ENCODE results near the gene HABP2. TPM values are rescaled to one million over a fixed set of nuclear protein-coding genes. Genes with fewer than 3 reads are reported as not detected.
A peak's percentile ranks its signal among the peaks of the same experiment; 100 is the strongest.

The HABP2 gene
- total RNA-seq, 1 experiment from 2014 or later, result not detected

DNA sequence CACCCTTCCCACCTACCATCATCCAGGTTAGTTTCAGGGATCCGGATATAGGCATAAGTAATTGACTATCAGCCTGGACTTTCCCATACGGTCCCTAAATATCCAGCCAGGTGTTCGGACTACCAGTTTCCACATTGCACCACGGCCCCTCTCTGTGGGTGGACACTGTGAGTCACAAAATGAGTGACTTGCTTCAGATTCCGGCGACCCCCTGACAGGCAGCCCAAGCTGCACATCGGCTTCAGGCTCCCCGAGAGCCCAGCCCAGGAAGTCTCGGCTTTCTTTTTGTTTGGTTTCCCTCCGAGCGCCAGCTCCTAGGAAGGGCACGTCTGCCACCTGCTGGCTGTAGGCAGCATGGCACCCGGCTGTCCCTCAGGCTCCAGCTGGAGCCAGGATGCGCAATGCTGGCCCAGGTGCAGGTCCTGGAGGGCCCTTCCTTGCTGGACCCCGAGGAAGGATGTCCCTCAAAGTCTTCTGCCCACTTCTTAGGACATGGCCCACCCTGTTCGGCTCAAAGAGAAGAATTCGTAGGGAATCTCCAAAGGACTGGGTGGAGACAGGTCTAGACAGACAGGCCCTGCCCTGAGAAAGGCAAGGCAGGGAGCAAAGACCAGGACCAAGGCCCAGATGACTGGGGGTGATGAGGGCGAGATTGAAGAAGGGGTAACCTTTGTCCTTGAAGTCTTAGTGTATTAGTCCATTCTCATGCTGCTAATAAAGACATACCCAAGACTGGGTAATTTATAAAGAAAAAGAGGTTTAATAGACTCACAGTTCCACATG is 10.6 kb downstream of the HABP2 start:
- H3F3A ChIP-seq (ENCODE audit: low read length, unreplicated experiment), result no peaks in the 10 kb centered on the region
- no peaks in the 10 kb centered on the region for H3K9me3 ChIP-seq (ENCODE audit: low read length)
- TF ChIP-seq, protein P1, sequence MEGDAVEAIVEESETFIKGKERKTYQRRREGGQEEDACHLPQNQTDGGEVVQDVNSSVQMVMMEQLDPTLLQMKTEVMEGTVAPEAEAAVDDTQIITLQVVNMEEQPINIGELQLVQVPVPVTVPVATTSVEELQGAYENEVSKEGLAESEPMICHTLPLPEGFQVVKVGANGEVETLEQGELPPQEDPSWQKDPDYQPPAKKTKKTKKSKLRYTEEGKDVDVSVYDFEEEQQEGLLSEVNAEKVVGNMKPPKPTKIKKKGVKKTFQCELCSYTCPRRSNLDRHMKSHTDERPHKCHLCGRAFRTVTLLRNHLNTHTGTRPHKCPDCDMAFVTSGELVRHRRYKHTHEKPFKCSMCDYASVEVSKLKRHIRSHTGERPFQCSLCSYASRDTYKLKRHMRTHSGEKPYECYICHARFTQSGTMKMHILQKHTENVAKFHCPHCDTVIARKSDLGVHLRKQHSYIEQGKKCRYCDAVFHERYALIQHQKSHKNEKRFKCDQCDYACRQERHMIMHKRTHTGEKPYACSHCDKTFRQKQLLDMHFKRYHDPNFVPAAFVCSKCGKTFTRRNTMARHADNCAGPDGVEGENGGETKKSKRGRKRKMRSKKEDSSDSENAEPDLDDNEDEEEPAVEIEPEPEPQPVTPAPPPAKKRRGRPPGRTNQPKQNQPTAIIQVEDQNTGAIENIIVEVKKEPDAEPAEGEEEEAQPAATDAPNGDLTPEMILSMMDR (conservative IDR thresholded peaks at IDR 0.05; ENCODE audit: low read depth, low read length), result peak; percentile 89
- TF ChIP-seq EZH2 (IDR thresholded peaks at IDR 0.05; ENCODE audit: low read length, unreplicated experiment), result no peak
- peak; percentile 75 for DNase-seq
- H3K4me3 ChIP-seq (ENCODE audit: low read length), result peak overlapping the region; percentile 76
- no peaks in the 10 kb centered on the region for H3K27me3 ChIP-seq (ENCODE audit: low read length)
- BruUV-seq (replicated peaks), result no TSS peak
- ChIA-PET CTCF (interaction anchor here (0.6 kb wide), 1 partner anchor 120 kb away, joined by 3 read pairs; no protein-coding TSS in a partner anchor), POLR2A (ENCODE audit: unreplicated experiment) (no interaction called here)
- peak overlapping the region; percentile 34; the same call in 1 of the 2 replicates for H3K9ac ChIP-seq (ENCODE audit: low read length)
- H2AFZ ChIP-seq (ENCODE audit: low read length), result peak overlapping the region; percentile 74
- H4K20me1 ChIP-seq (ENCODE audit: low read length), result no peaks in the 10 kb centered on the region
- no peaks in the 10 kb centered on the region for H3K36me3 ChIP-seq (ENCODE audit: low read depth, low read length)
- H3K4me1 ChIP-seq (ENCODE audit: insufficient read depth, low read length), result peaks cover 3% of the 10 kb centered on the region; the same call in 1 of the 2 replicates
- H3K79me2 ChIP-seq (ENCODE audit: low read length), result no peaks in the 10 kb centered on the region
- intact Hi-C loops (cut with micrococcal nuclease), result loop anchor here (2.0 kb wide), 1 partner anchor 43 kb away; no protein-coding TSS in a partner anchor
- H3K4me2 ChIP-seq (ENCODE audit: low read length), result peak overlapping the region; percentile 84
- peak; percentile 91 for ATAC-seq
- H3K27ac ChIP-seq (ENCODE audit: low read length), result no peak overlapping the region
- H3K9me2 ChIP-seq (replicated peaks; ENCODE audit: low read length), result no peaks in the 10 kb centered on the region

DNA sequence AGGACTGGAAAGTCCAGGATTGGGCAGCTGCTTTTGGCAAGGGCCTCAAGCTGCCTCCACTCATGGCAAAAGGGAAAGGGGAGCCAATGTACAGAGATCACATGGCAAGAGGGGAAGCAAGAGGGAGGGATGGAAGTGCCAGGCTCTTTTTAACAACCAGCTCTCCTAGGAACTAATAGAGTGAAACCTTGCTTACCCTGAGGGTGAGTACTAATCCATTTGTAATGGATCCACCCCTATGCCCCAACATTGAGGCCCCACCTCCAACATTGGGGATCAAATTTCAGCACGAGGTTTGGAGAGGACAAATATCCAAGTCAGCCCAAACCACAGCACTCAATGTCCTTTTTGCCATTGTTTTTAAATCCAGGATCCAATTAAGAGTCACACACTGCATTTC is 12.5 kb downstream of the HABP2 start:
- H3F3A ChIP-seq (ENCODE audit: low read length, unreplicated experiment), result no peaks in the 10 kb centered on the region
- ChIA-PET POLR2A (ENCODE audit: unreplicated experiment) (no interaction called here), CTCF (no interaction called here)
- no peaks in the 10 kb centered on the region for H3K9me3 ChIP-seq (ENCODE audit: low read length)
- H3K9me2 ChIP-seq (replicated peaks; ENCODE audit: low read length), result no peaks in the 10 kb centered on the region
- no peak for ATAC-seq
- H3K4me3 ChIP-seq (ENCODE audit: low read length), result no peak overlapping the region
- no peaks in the 10 kb centered on the region for H3K79me2 ChIP-seq (ENCODE audit: low read length)
- H3K4me2 ChIP-seq (ENCODE audit: low read length), result no peak overlapping the region
- intact Hi-C loops (cut with micrococcal nuclease), result no loop called here
- peaks cover 3% of the 10 kb centered on the region; the same call in 1 of the 2 replicates for H3K4me1 ChIP-seq (ENCODE audit: insufficient read depth, low read length)
- H4K20me1 ChIP-seq (ENCODE audit: low read length), result no peaks in the 10 kb centered on the region
- no peak overlapping the region for H3K9ac ChIP-seq (ENCODE audit: low read length)
- no peak overlapping the region for H2AFZ ChIP-seq (ENCODE audit: low read length)
- BruUV-seq (replicated peaks), result no TSS peak
- DNase-seq, result peak; percentile 26
- no peak overlapping the region for H3K27ac ChIP-seq (ENCODE audit: low read length)
- no peak for TF ChIP-seq EZH2 (IDR thresholded peaks at IDR 0.05; ENCODE audit: low read length, unreplicated experiment)
- TF ChIP-seq, protein P1 (conservative IDR thresholded peaks at IDR 0.05; ENCODE audit: low read depth, low read length), result no peak
- TF ChIP-seq EZH2phosphoT487 (IDR thresholded peaks at IDR 0.05; ENCODE audit: borderline replicate concordance, low read length), result no peak
- H3K27me3 ChIP-seq (ENCODE audit: low read length), result no peaks in the 10 kb centered on the region
- H3K36me3 ChIP-seq (ENCODE audit: low read depth, low read length), result no peaks in the 10 kb centered on the region

DNA sequence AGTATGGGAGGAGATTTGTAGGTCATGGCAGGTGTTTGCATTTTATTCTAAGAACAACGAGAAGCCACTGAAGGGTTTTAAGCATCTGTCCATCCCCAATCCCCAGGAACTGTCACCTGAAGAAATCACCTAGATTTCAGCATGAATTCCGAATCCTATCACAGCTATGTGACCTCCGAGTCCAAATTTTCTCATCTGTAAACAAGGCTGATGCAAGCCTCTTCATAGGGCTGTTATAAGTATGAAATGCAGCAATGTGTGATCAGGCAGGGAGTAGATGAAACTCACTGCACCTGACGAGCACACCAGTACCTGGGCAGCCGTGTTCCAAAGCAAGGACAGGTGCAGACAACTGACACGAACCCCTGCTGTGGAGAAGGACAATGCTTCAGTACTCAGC is 14.0 kb downstream of the HABP2 start:
- no peaks in the 10 kb centered on the region for H3K9me2 ChIP-seq (replicated peaks; ENCODE audit: low read length)
- TF ChIP-seq EZH2phosphoT487 (IDR thresholded peaks at IDR 0.05; ENCODE audit: borderline replicate concordance, low read length), result no peak
- TF ChIP-seq, protein P1 (conservative IDR thresholded peaks at IDR 0.05; ENCODE audit: low read depth, low read length), result no peak
- no peak for TF ChIP-seq EZH2 (IDR thresholded peaks at IDR 0.05; ENCODE audit: low read length, unreplicated experiment)
- H3K27ac ChIP-seq (ENCODE audit: low read length), result no peak overlapping the region
- ATAC-seq (no peak), DNase-seq (no peak)
- H3K36me3 ChIP-seq (ENCODE audit: low read depth, low read length), result no peaks in the 10 kb centered on the region
- peaks cover 3% of the 10 kb centered on the region; the same call in 1 of the 2 replicates for H3K4me1 ChIP-seq (ENCODE audit: insufficient read depth, low read length)
- H3K79me2 ChIP-seq (ENCODE audit: low read length), result no peaks in the 10 kb centered on the region
- H2AFZ ChIP-seq (ENCODE audit: low read length), result no peak overlapping the region
- no peak overlapping the region for H3K4me2 ChIP-seq (ENCODE audit: low read length)
- H4K20me1 ChIP-seq (ENCODE audit: low read length), result no peaks in the 10 kb centered on the region
- BruUV-seq (replicated peaks), result no TSS peak
- no peak overlapping the region for H3K4me3 ChIP-seq (ENCODE audit: low read length)
- intact Hi-C loops (cut with micrococcal nuclease), result no loop called here
- no peak overlapping the region for H3K9ac ChIP-seq (ENCODE audit: low read length)
- CTCF ChIA-PET, result interaction anchor here (0.6 kb wide), 1 partner anchor 351 kb away, joined by 4 read pairs; no protein-coding TSS in a partner anchor
- POLR2A ChIA-PET (ENCODE audit: unreplicated experiment), result no interaction called here
- no peaks in the 10 kb centered on the region for H3K27me3 ChIP-seq (ENCODE audit: low read length)
- no peaks in the 10 kb centered on the region for H3K9me3 ChIP-seq (ENCODE audit: low read length)
- no peaks in the 10 kb centered on the region for H3F3A ChIP-seq (ENCODE audit: low read length, unreplicated experiment)

Data from PC-3 (cell line).